HL-60 (cell line): Measurements from ENCODE around the gene SOX1.

Experiments
- DNase-seq, 2 experiments: peaks; one replicate each; pipeline ENCODE4 v3.0.0-alpha.2; 2010 to 2020; ENCODE audit warnings: low read depth in 1 of 2, low spot score in 1 of 2
- H3K27ac ChIP-seq: fragments of 250-450 bp; sonication (Bioruptor Pico); replicated peaks from 2 replicates; pipeline ENCODE4 v1.5.1; 2020; ENCODE audit warnings: mild to moderate bottlenecking, moderate library complexity
- H3K27me3 ChIP-seq: fragments of 250-450 bp; sonication (Bioruptor Pico); 2 replicates; pipeline ENCODE4 v1.5.1; 2021; ENCODE audit warnings: mild to moderate bottlenecking, moderate library complexity; ENCODE audit not compliant: insufficient read depth, poor library complexity, severe bottlenecking
- H3K4me3 ChIP-seq: replicated peaks from 2 replicates; pipeline ENCODE4 v1.5.1; 2011; ENCODE audit warnings: mild to moderate bottlenecking, control low read depth, low read length; ENCODE audit not compliant: insufficient read depth
- CTCF ChIP-seq: IDR thresholded peaks from one replicate; pipeline ENCODE4 v1.5.1; 2011; ENCODE audit warnings: low read length, control low read depth, inconsistent platforms; ENCODE audit not compliant: insufficient read depth
- GABPA ChIP-seq: IDR thresholded peaks from 2 replicates; pipeline ENCODE4 v1.6.1; 2012; ENCODE audit warnings: low read depth
- POLR2AphosphoS5 ChIP-seq: IDR thresholded peaks from 2 replicates; pipeline ENCODE4 v1.6.1; 2012; ENCODE audit warnings: low read depth
- REST ChIP-seq: IDR thresholded peaks from 2 replicates; pipeline ENCODE4 v1.6.1; 2012; ENCODE audit warnings: low read depth; ENCODE audit not compliant: insufficient replicate concordance
- SPI1 ChIP-seq: IDR thresholded peaks from 2 replicates; pipeline ENCODE4 v1.6.1; 2012; ENCODE audit warnings: low read depth, mild to moderate bottlenecking, borderline replicate concordance

The SOX1 gene

GRCh38 chr13:112055036-112055914 is 11.7 kb upstream of the SOX1 start:
- Histone ChIP-seq H3K27ac (no peak overlapping the region), H3K4me3 (no peak overlapping the region), H3K27me3 (peaks cover 80% of the 10 kb centered on the region)
- TF ChIP-seq CTCF (no peak), SPI1 (no peak), GABPA (no peak), POLR2AphosphoS5 (no peak), REST (no peak)
- DNase-seq: no peak

- TF ChIP-seq REST: no peak
- TF ChIP-seq POLR2AphosphoS5: no peak
- no peak for TF ChIP-seq GABPA
- no peak for TF ChIP-seq SPI1
- no peak for TF ChIP-seq CTCF
These were observed 11.1 kb upstream of the SOX1 start for GRCh38 chr13:112055915-112056269.

GRCh38 chr13:112056284-112056727 is 10.6 kb upstream of the SOX1 start:
- no peak overlapping the region for H3K27ac ChIP-seq
- DNase-seq: no peak
- peaks cover 85% of the 10 kb centered on the region for H3K27me3 ChIP-seq
- H3K4me3 ChIP-seq: no peak overlapping the region
- TF ChIP-seq POLR2AphosphoS5: no peak
- TF ChIP-seq GABPA: no peak
- TF ChIP-seq REST: no peak
- no peak for TF ChIP-seq SPI1
- no peak for TF ChIP-seq CTCF

More at GRCh38 chr13:112055915-112056269, 11.1 kb upstream of the SOX1 start:
- DNase-seq: no peak
- no peak overlapping the region for H3K27ac ChIP-seq
- no peak overlapping the region for H3K4me3 ChIP-seq
- peaks cover 81% of the 10 kb centered on the region for H3K27me3 ChIP-seq
